Measurements from ENCODE around the gene IQCH. TPM values are rescaled to one million over a fixed set of nuclear protein-coding genes. Genes with fewer than 3 reads are reported as not detected.

The IQCH gene
- total RNA-seq, 3 donors from 2014 or later (not counting 1 experiment from before 2014, with no cell fraction given): 0.78 to 1.4 (median 0.86) TPM

DNA sequence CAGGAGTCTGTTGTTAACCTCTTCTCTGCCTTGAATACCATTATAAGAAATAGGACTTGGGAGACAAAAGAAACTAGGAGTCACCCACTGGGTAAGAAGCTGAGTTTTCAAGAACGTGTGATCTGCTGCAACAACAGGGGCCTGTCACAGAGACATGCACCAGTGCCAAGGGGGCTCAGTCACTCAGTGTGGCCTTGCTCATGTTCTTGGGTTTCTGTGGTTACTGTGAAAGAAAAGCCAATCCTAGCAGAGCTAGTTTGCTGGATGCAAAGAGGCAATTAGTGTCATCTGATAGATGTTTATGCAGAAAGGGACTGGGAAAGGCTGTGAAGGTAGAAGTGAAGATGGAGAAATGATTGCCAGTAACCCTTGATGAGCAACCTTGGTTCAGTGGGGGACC, 126.3 kb downstream of the IQCH start:
- H3K27me3 Mint-ChIP-seq (ENCODE audit: low read depth in 2 of 2): peaks cover 7 to 23% of the 10 kb centered on the region in 2 donors
- H3K27ac Mint-ChIP-seq: no peak overlapping the region
- no peaks in the 10 kb centered on the region for H3K36me3 Mint-ChIP-seq
- no peak overlapping the region for H3K4me3 Mint-ChIP-seq
- H3K9me3 Mint-ChIP-seq: no peaks in the 10 kb centered on the region
- DNase-seq: no peak
- WGBS (ENCODE audit: insufficient coverage): 73% methylated on average over 1 of the region's 1 CpG
- Histone ChIP-seq H3K27ac (ENCODE audit: low read length) (no peak overlapping the region), H3K27me3 (ENCODE audit: control insufficient read depth, insufficient read depth, low read length) (no peaks in the 10 kb centered on the region), H3K4me1 (ENCODE audit: control insufficient read depth, insufficient read depth, low read length) (no peaks in the 10 kb centered on the region), H3K4me3 (ENCODE audit: low read length) (no peak overlapping the region), H3K9me3 (ENCODE audit: control insufficient read depth, insufficient read depth, low read length) (no peaks in the 10 kb centered on the region), H3K36me3 (ENCODE audit: control insufficient read depth, insufficient read depth, low read length) (no peaks in the 10 kb centered on the region)
- TF ChIP-seq, protein P1, sequence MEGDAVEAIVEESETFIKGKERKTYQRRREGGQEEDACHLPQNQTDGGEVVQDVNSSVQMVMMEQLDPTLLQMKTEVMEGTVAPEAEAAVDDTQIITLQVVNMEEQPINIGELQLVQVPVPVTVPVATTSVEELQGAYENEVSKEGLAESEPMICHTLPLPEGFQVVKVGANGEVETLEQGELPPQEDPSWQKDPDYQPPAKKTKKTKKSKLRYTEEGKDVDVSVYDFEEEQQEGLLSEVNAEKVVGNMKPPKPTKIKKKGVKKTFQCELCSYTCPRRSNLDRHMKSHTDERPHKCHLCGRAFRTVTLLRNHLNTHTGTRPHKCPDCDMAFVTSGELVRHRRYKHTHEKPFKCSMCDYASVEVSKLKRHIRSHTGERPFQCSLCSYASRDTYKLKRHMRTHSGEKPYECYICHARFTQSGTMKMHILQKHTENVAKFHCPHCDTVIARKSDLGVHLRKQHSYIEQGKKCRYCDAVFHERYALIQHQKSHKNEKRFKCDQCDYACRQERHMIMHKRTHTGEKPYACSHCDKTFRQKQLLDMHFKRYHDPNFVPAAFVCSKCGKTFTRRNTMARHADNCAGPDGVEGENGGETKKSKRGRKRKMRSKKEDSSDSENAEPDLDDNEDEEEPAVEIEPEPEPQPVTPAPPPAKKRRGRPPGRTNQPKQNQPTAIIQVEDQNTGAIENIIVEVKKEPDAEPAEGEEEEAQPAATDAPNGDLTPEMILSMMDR (IDR thresholded peaks at IDR 0.05): no peak
- no peak for ATAC-seq
- H3K4me1 Mint-ChIP-seq: no peaks in the 10 kb centered on the region
- intact Hi-C loops (cut with micrococcal nuclease): no loop called here

DNA sequence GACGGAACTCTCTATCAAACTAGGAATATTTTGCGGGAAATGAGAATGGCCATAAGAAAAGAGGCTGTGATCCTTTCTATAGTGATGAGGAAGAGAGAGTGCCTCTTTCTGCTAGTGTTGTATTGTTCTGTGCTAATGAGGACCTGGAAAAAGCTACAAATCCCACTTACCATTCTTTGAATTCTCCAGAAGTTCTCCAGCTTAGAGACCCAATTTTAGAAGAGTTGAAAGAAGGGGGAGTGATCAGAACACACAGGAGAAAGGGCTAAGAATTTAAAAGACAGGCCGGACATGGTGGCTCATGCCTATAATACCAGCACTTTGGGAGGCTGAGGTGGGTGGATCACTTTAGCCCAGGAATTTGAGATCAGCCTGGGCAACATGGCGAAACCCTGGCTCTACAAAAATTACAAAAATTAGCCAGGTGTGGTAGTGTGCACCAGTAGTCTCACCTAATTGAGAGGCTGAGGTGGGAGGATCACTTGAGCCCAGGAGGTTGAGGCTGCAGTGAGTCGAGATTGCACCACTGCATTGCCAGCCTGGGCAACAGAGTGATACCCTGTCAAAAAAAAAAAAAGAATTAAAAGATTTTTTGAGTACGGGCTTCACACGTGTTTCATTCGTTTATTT, 126.9 kb downstream of the IQCH start:
- ATAC-seq: no peak
- no peaks in the 10 kb centered on the region for H3K36me3 ChIP-seq (ENCODE audit: control insufficient read depth, insufficient read depth, low read length)
- H3K27ac ChIP-seq (ENCODE audit: low read length): no peak overlapping the region
- Mint-ChIP-seq H3K9me3 (no peaks in the 10 kb centered on the region), H3K27ac (no peak overlapping the region), H3K4me3 (no peak overlapping the region), H3K4me1 (no peaks in the 10 kb centered on the region), H3K36me3 (no peaks in the 10 kb centered on the region), H3K27me3 (ENCODE audit: low read depth in 2 of 2) (peaks cover 7 to 23% of the 10 kb centered on the region in 2 donors)
- no peaks in the 10 kb centered on the region for H3K9me3 ChIP-seq (ENCODE audit: control insufficient read depth, insufficient read depth, low read length)
- H3K4me3 ChIP-seq (ENCODE audit: low read length): no peak overlapping the region
- H3K27me3 ChIP-seq (ENCODE audit: control insufficient read depth, insufficient read depth, low read length): no peaks in the 10 kb centered on the region
- intact Hi-C loops (cut with micrococcal nuclease): no loop called here
- TF ChIP-seq, protein P1 (IDR thresholded peaks at IDR 0.05): no peak
- no peaks in the 10 kb centered on the region for H3K4me1 ChIP-seq (ENCODE audit: control insufficient read depth, insufficient read depth, low read length)
- no peak for DNase-seq
- 89% methylated on average over 8 of the region's 8 CpGs for WGBS (ENCODE audit: insufficient coverage)

DNA sequence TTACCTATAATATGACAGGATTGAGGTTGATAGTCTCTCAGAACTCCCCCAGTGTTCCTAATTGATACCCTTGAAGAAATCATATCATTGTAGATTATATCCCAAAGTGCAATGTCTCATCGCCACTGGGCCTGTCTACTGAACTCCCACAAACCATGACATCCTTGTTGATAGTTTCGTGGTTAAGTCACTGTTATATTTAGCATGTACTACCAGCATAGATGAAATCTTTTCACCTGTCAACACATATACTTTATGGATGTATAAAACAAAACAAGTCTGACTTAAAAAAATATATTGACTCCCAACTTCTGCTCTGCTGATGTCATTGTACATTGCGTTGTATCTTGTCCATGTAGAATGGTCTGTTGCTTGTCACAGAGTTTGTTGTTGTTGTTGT, 128.1 kb downstream of the IQCH start:
- Histone ChIP-seq H3K4me3 (ENCODE audit: low read length) (no peak overlapping the region), H3K9me3 (ENCODE audit: control insufficient read depth, insufficient read depth, low read length) (no peaks in the 10 kb centered on the region), H3K36me3 (ENCODE audit: control insufficient read depth, insufficient read depth, low read length) (no peaks in the 10 kb centered on the region), H3K27ac (ENCODE audit: low read length) (no peak overlapping the region), H3K4me1 (ENCODE audit: control insufficient read depth, insufficient read depth, low read length) (no peaks in the 10 kb centered on the region), H3K27me3 (ENCODE audit: control insufficient read depth, insufficient read depth, low read length) (no peaks in the 10 kb centered on the region)
- no peak for ATAC-seq
- H3K27ac Mint-ChIP-seq: no peak overlapping the region
- H3K4me3 Mint-ChIP-seq: no peak overlapping the region
- H3K9me3 Mint-ChIP-seq: no peaks in the 10 kb centered on the region
- no peaks in the 10 kb centered on the region for H3K36me3 Mint-ChIP-seq
- no peak for DNase-seq
- 68% methylated on average over 2 of the region's 3 CpGs for WGBS (ENCODE audit: insufficient coverage)
- no peaks in the 10 kb centered on the region for H3K4me1 Mint-ChIP-seq
- TF ChIP-seq, protein P1 (IDR thresholded peaks at IDR 0.05): no peak
- H3K27me3 Mint-ChIP-seq (ENCODE audit: low read depth in 2 of 2): peaks cover 7 to 29% of the 10 kb centered on the region in 2 donors
- intact Hi-C loops (cut with micrococcal nuclease): no loop called here

- TF ChIP-seq, protein P1 (IDR thresholded peaks at IDR 0.05): no peak
- WGBS (ENCODE audit: insufficient coverage): 100% methylated on average over 1 of the region's 1 CpG
- no peak for ATAC-seq
- H3K4me3 Mint-ChIP-seq: no peak overlapping the region
- no peak overlapping the region for H3K27ac Mint-ChIP-seq
- intact Hi-C loops (cut with micrococcal nuclease): no loop called here
- DNase-seq: no peak
- H3K9me3 Mint-ChIP-seq: no peaks in the 10 kb centered on the region
- H3K36me3 Mint-ChIP-seq: no peaks in the 10 kb centered on the region
- H3K27me3 Mint-ChIP-seq (ENCODE audit: low read depth in 2 of 2): peaks cover 7 to 26% of the 10 kb centered on the region in 2 donors
- H3K4me3 ChIP-seq (ENCODE audit: low read length): no peak overlapping the region
- H3K27ac ChIP-seq (ENCODE audit: low read length): no peak overlapping the region
- H3K36me3 ChIP-seq (ENCODE audit: control insufficient read depth, insufficient read depth, low read length): no peaks in the 10 kb centered on the region
- no peaks in the 10 kb centered on the region for H3K4me1 ChIP-seq (ENCODE audit: control insufficient read depth, insufficient read depth, low read length)
- no peaks in the 10 kb centered on the region for H3K9me3 ChIP-seq (ENCODE audit: control insufficient read depth, insufficient read depth, low read length)
- no peaks in the 10 kb centered on the region for H3K27me3 ChIP-seq (ENCODE audit: control insufficient read depth, insufficient read depth, low read length)
- H3K4me1 Mint-ChIP-seq: no peaks in the 10 kb centered on the region
Observed at GRCh38 chr15:67383899-67384298, 129.3 kb downstream of the IQCH start.
